Endothelial cell of umbilical vein (primary cell): Measurements from ENCODE around the gene POLR1B. TPM values are rescaled to one million over a fixed set of nuclear protein-coding genes. Genes with fewer than 3 reads are reported as not detected.

Experiments
- BruUV-seq: library from RNA; stranded (reverse); fragments of 400-500 nt; replicated peaks from 2 replicates; lab custom pipeline; 2021; lab: Mats Ljungman, UMichigan
- CTCF ChIA-PET: fragments of 300-600, 350-600 bp; sonication (Branson Sonifier 250); formaldehyde crosslinking; loops from one replicate; lab custom pipeline; 2021; ENCODE audit warnings: antibody characterized with exemption, inconsistent platforms; lab: Charles Lee
- POLR2A ChIA-PET: fragments of 300-600, 350-600 bp; sonication (Branson Sonifier 250); formaldehyde crosslinking; loops from one replicate; lab custom pipeline; 2021; ENCODE audit warnings: antibody characterized with exemption, inconsistent platforms; lab: Charles Lee
- DNase-seq: peaks from one replicate; pipeline ENCODE4 v3.0.0-alpha.2; 2011; ENCODE audit warnings: low read depth, low spot score
- FAIRE-seq: peaks from 2 replicates; lab custom pipeline; 2011; peaks lifted over from hg19 to GRCh38; lab: Jason Lieb, UNC
- H2AFZ ChIP-seq: 2 replicates; pipeline ENCODE4 v1.6.0; 2012; ENCODE audit warnings: low read depth, low read length, control low read depth, inconsistent platforms
- H3K27ac ChIP-seq: 2 replicates; pipeline ENCODE4 v1.5.1; 2011; ENCODE audit warnings: low read depth, mild to moderate bottlenecking, control low read depth, low read length, moderate library complexity; ENCODE audit not compliant: insufficient read depth
- H3K27me3 ChIP-seq, 2 experiments: 2 replicates each; pipeline versions ENCODE4 v1.6.0 to v1.6.1; 2011; ENCODE audit warnings: low read length in 2 of 2, mixed read lengths in 1 of 2; ENCODE audit not compliant: control insufficient read depth in 2 of 2, insufficient read depth in 2 of 2
- H3K36me3 ChIP-seq, 2 experiments: 2 replicates in 1 of 2; 3 replicates in 1 of 2; pipeline ENCODE4 v1.5.1; 2011; ENCODE audit warnings: low read length in 2 of 2, mild to moderate bottlenecking in 1 of 2, moderate library complexity in 1 of 2; ENCODE audit not compliant: control insufficient read depth in 2 of 2, insufficient read depth in 2 of 2; ENCODE audit errors: extremely low read depth in 1 of 2
- H3K4me1 ChIP-seq: 3 replicates; pipeline ENCODE4 v1.5.1; 2011; ENCODE audit warnings: mild to moderate bottlenecking, low read length; ENCODE audit not compliant: control insufficient read depth, insufficient read depth; ENCODE audit errors: extremely low read depth
- H3K4me2 ChIP-seq: 2 replicates; pipeline ENCODE4 v1.6.1; 2011; ENCODE audit warnings: low read length, control low read depth, mixed read lengths; ENCODE audit not compliant: insufficient read depth
- H3K4me3 ChIP-seq, 3 experiments: fragments of 200-600 bp in 1 of 3; sonication (generic), shearing (Covaris generic) in 1 of 3; replicated peaks in 1 of 3; 2 replicates each; pipeline ENCODE4 v1.5.1; 2011 to 2016; ENCODE audit warnings: control low read depth in 3 of 3, low read length in 3 of 3, mild to moderate bottlenecking in 2 of 3, inconsistent platforms in 1 of 3, low read depth in 1 of 3, moderate library complexity in 1 of 3; ENCODE audit not compliant: insufficient read depth in 1 of 3
- H3K79me2 ChIP-seq: 2 replicates; pipeline ENCODE4 v1.6.0; 2012; ENCODE audit warnings: low read length, inconsistent platforms; ENCODE audit not compliant: control insufficient read depth, insufficient read depth
- H3K9ac ChIP-seq: replicated peaks from 2 replicates; pipeline ENCODE3; 2011; ENCODE audit warnings: low read length, control low read depth; ENCODE audit not compliant: insufficient read depth; ENCODE audit errors: extremely low read depth
- H3K9me1 ChIP-seq: replicated peaks from 3 replicates; pipeline ENCODE4 v1.6.0; 2011; ENCODE audit warnings: mild to moderate bottlenecking, low read length; ENCODE audit not compliant: control insufficient read depth, insufficient read depth; ENCODE audit errors: extremely low read depth
- H3K9me3 ChIP-seq: replicated peaks from 2 replicates; pipeline ENCODE4 v1.5.1; 2012; ENCODE audit warnings: low read length, inconsistent platforms; ENCODE audit not compliant: control insufficient read depth, insufficient read depth
- H4K20me1 ChIP-seq: replicated peaks from 2 replicates; pipeline ENCODE3; 2011; ENCODE audit warnings: mild to moderate bottlenecking, low read length; ENCODE audit not compliant: control insufficient read depth, insufficient read depth; ENCODE audit errors: extremely low read depth
- EZH2 ChIP-seq: IDR thresholded peaks from 2 replicates; pipeline ENCODE4 v1.6.1; 2012; ENCODE audit warnings: borderline replicate concordance, low read depth, mild to moderate bottlenecking, moderate library complexity, low read length, inconsistent platforms; ENCODE audit not compliant: severe bottlenecking
- FOS ChIP-seq: IDR thresholded peaks from 2 replicates; pipeline ENCODE4 v1.6.1; 2011; ENCODE audit warnings: mild to moderate bottlenecking, low read length, moderate library complexity, borderline replicate concordance; ENCODE audit not compliant: insufficient read depth
- GATA2 ChIP-seq: IDR thresholded peaks from 2 replicates; pipeline ENCODE4 v1.7.0; 2011; ENCODE audit warnings: low read depth, mild to moderate bottlenecking, moderate library complexity, mixed read lengths, low read length; ENCODE audit not compliant: insufficient read length, insufficient read depth
- MAX ChIP-seq: IDR thresholded peaks from 2 replicates; pipeline ENCODE4 v1.6.1; 2011; ENCODE audit not compliant: insufficient read depth, insufficient read length
- MYC ChIP-seq: IDR thresholded peaks from one replicate; pipeline ENCODE4 v1.6.1; 2011; ENCODE audit warnings: mild to moderate bottlenecking, low read depth, low read length
- dilution Hi-C: fragments of 300-500 bp; cut with MboI; formaldehyde crosslinking; loops from one replicate; pipeline ENCODE4 v1.15.0; 2019; ENCODE audit warnings: low sequenced_read_pairs; ENCODE audit not compliant: extremely low pct_ligation_motif_present
- intact Hi-C: fragments of 100-400 bp; cut with micrococcal nuclease; formaldehyde crosslinking; loops from one replicate; pipeline ENCODE4 v1.10.0; 2022
- polyA plus RNA-seq, 4 experiments: library from polyadenylated mRNA; depleted of rRNA in 3 of 4; stranded (reverse) in 3 of 4; unstranded in 1 of 4; fragments of >200 nt; gene quantifications; 2 replicates each; pipeline versions ENCODE4 v1.2.1 to v1.2.3, GENCODE V29; 2011 to 2012; ENCODE audit warnings: missing spikeins in 1 of 4
- total RNA-seq: library from RNA; stranded (reverse); gene quantifications from 2 replicates; pipeline ENCODE4 v1.2.3, GENCODE V29; 2021

The POLR1B gene
- total and polyA plus RNA-seq, 2 donors (not counting 3 experiments of a cell fraction or from before 2014, with no cell fraction given): 12.2 to 28.9 TPM

- Histone ChIP-seq H3K27ac (no peak overlapping the region), H3K9me3 (no peaks in the 10 kb centered on the region), H4K20me1 (no peaks in the 10 kb centered on the region), H3K9me1 (no peaks in the 10 kb centered on the region), H3K36me3 (peaks cover 9 to 13% of the 10 kb centered on the region in 2 experiments), H3K4me1 (peaks cover 10% of the 10 kb centered on the region), H3K4me2 (no peak overlapping the region), H3K9ac (no peak overlapping the region), H2AFZ (no peak overlapping the region), H3K79me2 (peaks cover 44% of the 10 kb centered on the region), H3K4me3 (no peak overlapping the region), H3K27me3 (no peaks in the 10 kb centered on the region)
- intact Hi-C loops (no loop called here), dilution Hi-C loops (no loop called here)
- ChIA-PET CTCF (no interaction called here), POLR2A (no interaction called here)
- DNase-seq (no peak), FAIRE-seq (no peak)
- no peak for TF ChIP-seq MYC
- no peak for TF ChIP-seq EZH2
- no peak for TF ChIP-seq FOS
- no peak for TF ChIP-seq GATA2
- no peak for TF ChIP-seq MAX
- BruUV-seq: no TSS peak
Observed at GRCh38 chr2:112547333-112547732, 5.1 kb downstream of the POLR1B start.

- ChIA-PET CTCF (no interaction called here), POLR2A (no interaction called here)
- H3K27ac ChIP-seq: no peak overlapping the region
- H3K9me1 ChIP-seq: no peaks in the 10 kb centered on the region
- H3K4me2 ChIP-seq: no peak overlapping the region
- TF ChIP-seq EZH2: no peak
- dilution Hi-C loops (no loop called here), intact Hi-C loops (no loop called here)
- peaks cover 15 to 18% of the 10 kb centered on the region in 2 experiments for H3K36me3 ChIP-seq
- H3K4me3 ChIP-seq: no peak overlapping the region
- no peaks in the 10 kb centered on the region for H3K4me1 ChIP-seq
- no TSS peak for BruUV-seq
- H2AFZ ChIP-seq: no peak overlapping the region
- DNase-seq (no peak), FAIRE-seq (no peak)
- no peaks in the 10 kb centered on the region for H4K20me1 ChIP-seq
- peaks cover 27% of the 10 kb centered on the region for H3K79me2 ChIP-seq
- no peaks in the 10 kb centered on the region for H3K9me3 ChIP-seq
- no peaks in the 10 kb centered on the region for H3K27me3 ChIP-seq
- H3K9ac ChIP-seq: no peak overlapping the region
Observed at GRCh38 chr2:112548980-112549379, 6.7 kb downstream of the POLR1B start.
